Peyer's patch (tissue), 4 donors: Measurements from ENCODE around the gene WDR26. TPM values are rescaled to one million over a fixed set of nuclear protein-coding genes. Genes with fewer than 3 reads are reported as not detected.

Experiments
- DNase-seq, 3 donors: peaks; one replicate each; pipeline ENCODE4 v3.0.0-alpha.2; 2017 to 2019
- H3K27ac ChIP-seq, 4 donors: fragments of 200-600 bp; sonication (generic); one replicate each; pipeline ENCODE4 v1.5.1; 2016 to 2019
- H3K27me3 ChIP-seq, 2 donors: fragments of 200-600 bp; sonication (generic); one replicate each; pipeline ENCODE4 v1.5.1; 2019
- H3K36me3 ChIP-seq, 3 donors: fragments of 200-600 bp; sonication (generic); one replicate each; pipeline ENCODE4 v1.5.1; 2016 to 2019
- H3K4me1 ChIP-seq, 4 donors: fragments of 200-600 bp; sonication (generic); one replicate each; pipeline ENCODE4 v1.5.1; 2016 to 2019
- H3K4me3 ChIP-seq, 4 donors: fragments of 200-600 bp; sonication (generic); 1 replicate in 3 of 4; 2 replicates in 1 of 4; pipeline ENCODE4 v1.5.1; 2016 to 2019; ENCODE audit warnings: mild to moderate bottlenecking in 1 of 4
- H3K9me3 ChIP-seq, 4 donors: fragments of 200-600 bp; sonication (generic); one replicate each; pipeline ENCODE4 v1.5.1; 2016 to 2019; ENCODE audit warnings: mild to moderate bottlenecking in 1 of 4
- POLR2A ChIP-seq, 2 donors: fragments of 450-650 bp; IDR thresholded peaks; one replicate each; pipeline ENCODE4 v1.5.1; 2017; ENCODE audit warnings: antibody characterized with exemption in 2 of 2, mild to moderate bottlenecking in 2 of 2, moderate library complexity in 2 of 2
- total RNA-seq, 4 donors: library from RNA; depleted of rRNA; stranded (reverse); fragments of >200 nt; gene quantifications; one replicate each; pipeline ENCODE4 v1.1.0, GENCODE V29; 2016
- TF ChIP-seq, protein P1 (sequence below), 6 experiments: fragments of 450-650 bp in 4 of 6; fragments of 200-600 bp in 2 of 6; sonication (generic) in 1 of 6; IDR thresholded peaks; one replicate each; pipeline ENCODE4 v1.5.1; 2017 to 2019; ENCODE audit warnings: antibody characterized with exemption in 6 of 6, mild to moderate bottlenecking in 3 of 6, moderate library complexity in 1 of 6

The WDR26 gene
- total RNA-seq, 4 donors from 2014 or later, result 48.0 to 80.9 (median 61.2) TPM

DNA sequence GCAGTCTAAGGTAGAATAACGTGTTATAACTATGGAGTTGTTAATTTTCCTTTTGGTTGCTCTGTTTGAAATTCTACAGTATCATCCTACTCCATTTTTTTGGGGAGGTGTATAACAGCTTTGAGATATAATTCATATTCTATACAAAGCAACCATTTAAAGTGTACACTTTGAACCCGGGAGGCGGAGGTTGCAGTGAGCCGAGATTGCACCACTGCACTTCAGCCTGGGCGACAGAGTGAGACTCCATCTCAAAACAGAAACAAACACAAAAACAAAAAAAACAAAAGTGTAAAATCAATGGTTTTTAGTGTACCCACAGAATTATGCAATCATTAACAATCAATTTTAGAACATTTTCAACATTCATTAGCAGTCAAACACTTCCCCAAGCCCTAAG lies 44.1 kb downstream of the WDR26 start:
- H3K27me3 ChIP-seq, result no peaks in the 10 kb centered on the region
- DNase-seq, result no peak
- peaks cover 0 to 82% (median 0%) of the 10 kb centered on the region in 3 donors for H3K36me3 ChIP-seq
- H3K4me3 ChIP-seq, result no peak overlapping the region
- H3K9me3 ChIP-seq, result no peaks in the 10 kb centered on the region
- H3K4me1 ChIP-seq, result no peaks in the 10 kb centered on the region
- TF ChIP-seq POLR2A (IDR thresholded peaks at IDR 0.05), result no peak
- TF ChIP-seq, protein P1, sequence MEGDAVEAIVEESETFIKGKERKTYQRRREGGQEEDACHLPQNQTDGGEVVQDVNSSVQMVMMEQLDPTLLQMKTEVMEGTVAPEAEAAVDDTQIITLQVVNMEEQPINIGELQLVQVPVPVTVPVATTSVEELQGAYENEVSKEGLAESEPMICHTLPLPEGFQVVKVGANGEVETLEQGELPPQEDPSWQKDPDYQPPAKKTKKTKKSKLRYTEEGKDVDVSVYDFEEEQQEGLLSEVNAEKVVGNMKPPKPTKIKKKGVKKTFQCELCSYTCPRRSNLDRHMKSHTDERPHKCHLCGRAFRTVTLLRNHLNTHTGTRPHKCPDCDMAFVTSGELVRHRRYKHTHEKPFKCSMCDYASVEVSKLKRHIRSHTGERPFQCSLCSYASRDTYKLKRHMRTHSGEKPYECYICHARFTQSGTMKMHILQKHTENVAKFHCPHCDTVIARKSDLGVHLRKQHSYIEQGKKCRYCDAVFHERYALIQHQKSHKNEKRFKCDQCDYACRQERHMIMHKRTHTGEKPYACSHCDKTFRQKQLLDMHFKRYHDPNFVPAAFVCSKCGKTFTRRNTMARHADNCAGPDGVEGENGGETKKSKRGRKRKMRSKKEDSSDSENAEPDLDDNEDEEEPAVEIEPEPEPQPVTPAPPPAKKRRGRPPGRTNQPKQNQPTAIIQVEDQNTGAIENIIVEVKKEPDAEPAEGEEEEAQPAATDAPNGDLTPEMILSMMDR (IDR thresholded peaks at IDR 0.05), result no peak
- H3K27ac ChIP-seq, result no peak overlapping the region

DNA sequence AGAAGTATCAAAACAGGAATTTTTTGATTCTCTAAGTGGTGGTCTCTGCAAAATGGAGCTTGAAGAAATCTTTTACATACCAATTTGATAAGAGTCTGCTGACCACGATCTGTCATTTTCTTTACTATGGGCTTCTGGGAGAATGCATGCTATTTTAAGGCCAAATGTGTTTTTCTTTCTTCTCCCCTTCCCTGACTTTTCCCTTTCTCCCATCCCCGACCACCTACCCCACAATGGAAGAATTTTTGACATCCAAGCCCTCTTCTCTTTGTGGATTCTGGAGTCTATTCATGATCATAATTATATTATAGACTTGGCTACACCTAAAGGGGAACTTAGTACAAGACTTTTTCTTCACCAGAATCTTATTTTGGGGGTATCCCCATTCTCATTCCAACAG lies 46.7 kb downstream of the WDR26 start:
- Histone ChIP-seq H3K27me3 (no peaks in the 10 kb centered on the region), H3K27ac (no peak overlapping the region), H3K9me3 (no peaks in the 10 kb centered on the region), H3K4me1 (no peaks in the 10 kb centered on the region), H3K36me3 (peaks cover 0 to 58% (median 0%) of the 10 kb centered on the region in 3 donors), H3K4me3 (no peak overlapping the region)
- no peak for DNase-seq
- TF ChIP-seq, protein P1 (IDR thresholded peaks at IDR 0.05), result no peak
- no peak for TF ChIP-seq POLR2A (IDR thresholded peaks at IDR 0.05)

DNA sequence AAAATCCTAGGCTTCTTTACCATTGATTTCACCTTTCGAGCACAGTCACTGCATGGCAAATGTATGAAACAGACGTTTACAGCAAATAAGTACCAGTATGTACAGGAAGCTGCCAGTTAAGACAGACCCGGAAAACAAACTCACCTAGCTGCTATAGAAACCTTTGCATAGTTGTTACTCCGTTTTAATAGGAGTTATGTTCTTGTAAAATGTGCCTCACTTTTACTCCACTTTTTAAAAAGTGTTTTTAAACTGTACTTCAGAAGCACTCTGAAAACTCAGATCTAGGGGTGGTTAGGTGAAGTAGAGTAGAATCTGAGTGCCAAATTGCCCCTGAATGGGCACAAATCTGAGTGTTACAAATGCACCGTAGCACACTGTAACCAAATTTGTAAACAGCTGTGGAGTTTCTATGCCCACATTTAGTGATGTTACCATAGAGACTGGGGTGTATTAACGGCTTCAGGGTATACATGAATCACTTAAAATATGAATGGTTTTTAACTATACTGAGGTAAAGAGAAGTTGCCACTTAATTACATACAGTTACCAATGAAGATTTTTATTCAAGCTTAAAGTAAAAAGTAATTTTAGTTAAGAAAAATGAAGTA lies 47.2 kb downstream of the WDR26 start:
- Histone ChIP-seq H3K27me3 (no peaks in the 10 kb centered on the region), H3K4me1 (no peaks in the 10 kb centered on the region), H3K36me3 (peaks cover 0 to 52% (median 0%) of the 10 kb centered on the region in 3 donors), H3K9me3 (no peaks in the 10 kb centered on the region), H3K4me3 (no peak overlapping the region), H3K27ac (no peak overlapping the region)
- DNase-seq, result no peak
- no peak for TF ChIP-seq POLR2A (IDR thresholded peaks at IDR 0.05)
- TF ChIP-seq, protein P1 (IDR thresholded peaks at IDR 0.05), result no peak

DNA sequence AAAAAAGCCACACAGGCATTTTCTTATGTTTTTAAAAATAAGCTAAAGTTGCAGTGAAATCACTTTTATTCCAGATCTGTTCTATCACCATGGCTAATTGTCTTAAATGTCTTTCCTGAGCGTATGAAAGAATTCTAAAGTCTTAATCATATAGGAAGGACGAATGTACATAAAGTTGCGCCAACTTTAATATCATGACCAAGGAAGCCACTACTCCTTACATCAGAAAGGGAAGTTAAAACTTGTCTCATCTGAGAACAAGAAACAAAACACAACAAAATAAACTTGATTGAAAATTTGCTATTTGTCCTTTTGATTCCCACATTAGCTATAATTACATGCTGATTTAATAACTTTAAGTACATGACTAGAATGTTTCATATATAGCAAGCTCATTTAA lies 51.4 kb downstream of the WDR26 start:
- TF ChIP-seq POLR2A (IDR thresholded peaks at IDR 0.05), result no peak
- TF ChIP-seq, protein P1 (IDR thresholded peaks at IDR 0.05), result no peak
- Histone ChIP-seq H3K9me3 (no peaks in the 10 kb centered on the region), H3K27ac (no peak overlapping the region), H3K4me3 (no peak overlapping the region), H3K36me3 (peaks cover 0 to 19% (median 0%) of the 10 kb centered on the region in 3 donors), H3K27me3 (no peaks in the 10 kb centered on the region), H3K4me1 (no peaks in the 10 kb centered on the region)
- no peak for DNase-seq

DNA sequence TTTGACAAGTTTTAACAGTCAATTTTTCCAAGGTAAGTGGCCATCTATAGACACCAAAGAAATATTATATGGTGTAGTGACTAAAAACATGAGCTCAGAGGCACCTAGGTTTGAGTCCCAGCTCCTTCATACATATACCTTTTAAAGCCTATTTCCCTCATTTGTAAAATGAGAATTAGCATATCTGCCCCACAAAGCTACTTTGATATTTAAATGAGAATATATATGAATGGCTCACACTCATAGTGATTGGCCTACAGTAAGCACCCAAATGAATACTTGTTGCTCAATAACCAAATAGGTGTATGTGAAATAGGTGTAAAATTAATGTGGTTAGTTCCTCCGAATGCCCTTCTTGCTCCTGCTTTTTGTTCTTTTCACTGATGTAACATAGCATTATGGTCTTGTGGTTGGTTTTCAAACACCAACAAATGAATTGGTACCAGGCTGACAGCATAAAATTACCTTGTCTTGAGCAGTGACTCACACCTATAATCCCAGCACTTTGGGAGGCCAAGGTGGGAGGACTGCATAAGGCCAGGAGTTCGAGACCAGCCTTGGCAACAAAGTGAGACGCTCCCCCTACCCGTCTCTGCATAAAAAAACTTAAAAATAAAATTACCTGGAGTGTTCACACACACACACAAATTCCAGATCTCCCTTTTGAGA lies 52.6 kb downstream of the WDR26 start:
- H3K27ac ChIP-seq, result no peak overlapping the region
- H3K4me3 ChIP-seq, result no peak overlapping the region
- no peaks in the 10 kb centered on the region for H3K9me3 ChIP-seq
- H3K36me3 ChIP-seq, result peaks cover 0 to 18% (median 0%) of the 10 kb centered on the region in 3 donors
- no peak for DNase-seq
- no peak for TF ChIP-seq POLR2A (IDR thresholded peaks at IDR 0.05)
- TF ChIP-seq, protein P1 (IDR thresholded peaks at IDR 0.05), result no peak
- H3K4me1 ChIP-seq, result peaks cover 0 to 4% (median 0%) of the 10 kb centered on the region in 4 donors
- H3K27me3 ChIP-seq, result no peaks in the 10 kb centered on the region
